ENCODE measurements around the gene ENOPH1. TPM values are rescaled to one million over a fixed set of nuclear protein-coding genes. Genes with fewer than 3 reads are reported as not detected.

The ENOPH1 gene
- total RNA-seq, 3 donors from 2014 or later, result 15.6 to 22.7 (median 19.9) TPM

DNA sequence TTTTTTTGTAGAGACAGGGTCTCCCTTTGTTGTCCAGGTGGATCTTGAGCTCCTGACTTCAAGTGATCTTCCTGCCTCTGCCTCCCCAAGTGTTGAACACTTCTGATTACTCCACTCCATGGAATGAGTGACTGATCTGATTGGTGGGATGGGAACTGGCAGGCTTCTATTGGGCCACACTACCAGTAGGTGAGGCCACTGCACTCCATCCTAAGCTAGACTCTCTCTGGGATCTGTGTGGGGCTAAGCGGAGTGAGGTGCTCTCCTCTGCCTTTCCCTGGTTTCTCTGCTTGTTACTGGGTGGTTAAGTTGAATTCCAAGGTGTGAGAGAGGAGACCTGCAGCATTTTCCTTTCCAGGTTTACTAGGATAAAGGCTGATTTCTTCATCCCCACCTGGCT, 58.7 kb downstream of the ENOPH1 start:
- H3K9me3 ChIP-seq, result no peaks in the 10 kb centered on the region

DNA sequence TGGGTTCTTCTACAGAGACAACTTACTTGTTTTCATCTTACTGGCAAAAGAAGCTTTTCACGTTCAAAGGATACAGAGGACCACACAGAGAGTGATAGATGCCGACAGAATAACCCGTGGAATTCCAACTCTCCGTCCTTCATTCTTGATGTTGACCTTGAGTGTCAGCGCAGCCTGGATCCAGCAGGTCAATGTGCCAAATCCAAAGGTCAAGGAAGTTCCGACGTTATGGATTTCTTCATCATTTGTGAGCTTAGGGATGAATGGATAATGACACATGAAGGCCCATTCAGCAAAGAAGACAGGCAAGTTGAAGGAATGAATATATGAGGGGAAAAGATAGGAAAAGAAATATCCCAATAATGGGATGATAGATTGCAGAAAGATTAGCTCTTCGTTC, 59.6 kb downstream of the ENOPH1 start:
- TF ChIP-seq, protein P1, sequence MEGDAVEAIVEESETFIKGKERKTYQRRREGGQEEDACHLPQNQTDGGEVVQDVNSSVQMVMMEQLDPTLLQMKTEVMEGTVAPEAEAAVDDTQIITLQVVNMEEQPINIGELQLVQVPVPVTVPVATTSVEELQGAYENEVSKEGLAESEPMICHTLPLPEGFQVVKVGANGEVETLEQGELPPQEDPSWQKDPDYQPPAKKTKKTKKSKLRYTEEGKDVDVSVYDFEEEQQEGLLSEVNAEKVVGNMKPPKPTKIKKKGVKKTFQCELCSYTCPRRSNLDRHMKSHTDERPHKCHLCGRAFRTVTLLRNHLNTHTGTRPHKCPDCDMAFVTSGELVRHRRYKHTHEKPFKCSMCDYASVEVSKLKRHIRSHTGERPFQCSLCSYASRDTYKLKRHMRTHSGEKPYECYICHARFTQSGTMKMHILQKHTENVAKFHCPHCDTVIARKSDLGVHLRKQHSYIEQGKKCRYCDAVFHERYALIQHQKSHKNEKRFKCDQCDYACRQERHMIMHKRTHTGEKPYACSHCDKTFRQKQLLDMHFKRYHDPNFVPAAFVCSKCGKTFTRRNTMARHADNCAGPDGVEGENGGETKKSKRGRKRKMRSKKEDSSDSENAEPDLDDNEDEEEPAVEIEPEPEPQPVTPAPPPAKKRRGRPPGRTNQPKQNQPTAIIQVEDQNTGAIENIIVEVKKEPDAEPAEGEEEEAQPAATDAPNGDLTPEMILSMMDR (IDR thresholded peaks at IDR 0.05), result no peak
- no peak for DNase-seq
- intact Hi-C loops (cut with DNase I, micrococcal nuclease), result no loop called here
- no peaks in the 10 kb centered on the region for H3K36me3 ChIP-seq (ENCODE audit: low read depth)
- H3K9me3 ChIP-seq, result no peaks in the 10 kb centered on the region
- ATAC-seq, result no peak
- no peaks in the 10 kb centered on the region for H3K4me1 ChIP-seq (ENCODE audit: low read depth)
- no peak overlapping the region for H3K4me3 ChIP-seq

More for the DNA sequence above, 58.7 kb downstream of the ENOPH1 start:
- intact Hi-C loops (cut with DNase I, micrococcal nuclease), result no loop called here
- TF ChIP-seq, protein P1 (IDR thresholded peaks at IDR 0.05), result no peak
- ATAC-seq (no peak), DNase-seq (no peak)
- Histone ChIP-seq H3K4me1 (ENCODE audit: low read depth) (no peaks in the 10 kb centered on the region), H3K36me3 (ENCODE audit: low read depth) (no peaks in the 10 kb centered on the region), H3K4me3 (no peak overlapping the region)

DNA sequence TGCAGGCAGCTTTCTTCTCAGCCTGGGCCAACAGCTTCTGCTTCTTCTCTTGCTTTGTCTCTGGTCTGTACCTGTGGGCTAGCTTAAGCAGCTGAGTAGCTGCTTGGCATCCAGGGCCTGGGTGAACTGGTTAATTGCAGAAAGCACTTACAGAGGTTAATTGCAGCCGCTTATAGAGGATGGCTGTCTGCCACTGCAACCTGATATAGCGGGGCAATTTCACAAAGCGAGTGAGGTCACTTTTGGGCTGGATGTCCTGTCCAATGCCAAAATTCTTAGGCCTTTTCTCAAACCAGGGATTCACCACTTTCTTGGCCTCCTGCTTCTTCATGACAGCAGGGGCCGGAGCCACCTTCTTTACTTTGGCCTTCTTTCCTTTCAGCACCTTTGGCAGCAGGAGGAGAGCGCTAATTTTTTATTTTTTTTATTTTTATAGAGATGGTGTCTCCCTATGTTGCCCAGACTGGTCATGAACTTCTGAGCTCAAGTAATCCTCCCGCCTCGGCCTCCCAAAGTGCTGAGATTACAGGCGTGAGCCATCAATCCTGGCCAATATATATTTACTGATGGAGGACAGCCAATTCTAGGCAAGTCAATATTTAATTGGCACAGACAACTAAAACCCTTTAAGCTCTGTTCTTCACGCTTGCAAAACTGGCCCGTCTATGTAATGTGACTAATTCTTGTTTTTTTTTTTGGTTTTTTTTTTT, 61.0 kb downstream of the ENOPH1 start:
- ATAC-seq (no peak), DNase-seq (no peak)
- Histone ChIP-seq H3K9me3 (no peaks in the 10 kb centered on the region), H3K4me3 (no peak overlapping the region), H3K36me3 (ENCODE audit: low read depth) (no peaks in the 10 kb centered on the region), H3K4me1 (ENCODE audit: low read depth) (no peaks in the 10 kb centered on the region)
- intact Hi-C loops (cut with DNase I, micrococcal nuclease), result no loop called here
- TF ChIP-seq, protein P1 (IDR thresholded peaks at IDR 0.05), result no peak

DNA sequence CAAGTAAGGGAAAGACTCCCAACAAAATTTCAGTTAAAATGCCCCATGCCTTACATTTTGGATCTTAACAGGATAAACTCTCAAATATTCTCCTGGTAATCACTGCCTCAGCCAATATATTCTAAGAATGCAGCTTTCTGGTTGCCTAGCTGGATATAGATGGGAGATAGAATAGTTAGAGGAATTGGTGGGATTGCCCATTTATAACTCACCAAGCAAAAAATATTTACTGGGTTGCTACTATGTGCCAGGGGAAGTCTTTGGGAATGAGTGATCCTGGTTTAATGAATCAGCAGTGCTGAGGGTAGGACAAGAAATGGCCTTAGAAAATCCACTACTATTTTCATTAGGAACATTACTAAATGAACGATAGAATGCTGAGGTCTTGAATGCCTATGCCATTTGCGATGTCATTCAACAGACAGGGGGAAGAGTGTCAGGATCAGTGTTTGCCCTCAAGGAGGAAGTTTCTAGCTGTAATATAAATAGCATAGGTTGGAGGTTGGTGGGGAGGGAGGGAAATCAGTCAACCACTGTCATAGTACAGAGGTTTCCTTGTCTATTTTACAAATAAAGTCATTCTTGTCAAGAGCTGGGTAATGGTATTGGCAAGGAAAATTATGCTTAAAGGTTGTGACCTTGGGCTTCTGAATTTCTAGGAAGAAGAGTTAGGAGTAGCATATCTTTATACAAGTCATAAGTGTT, 63.5 kb downstream of the ENOPH1 start:
- TF ChIP-seq, protein P1 (IDR thresholded peaks at IDR 0.05), result no peak
- DNase-seq (no peak), ATAC-seq (no peak)
- no peak overlapping the region for H3K4me3 ChIP-seq
- no peaks in the 10 kb centered on the region for H3K9me3 ChIP-seq
- H3K4me1 ChIP-seq (ENCODE audit: low read depth), result no peaks in the 10 kb centered on the region
- intact Hi-C loops (cut with DNase I, micrococcal nuclease), result no loop called here
- H3K36me3 ChIP-seq (ENCODE audit: low read depth), result no peaks in the 10 kb centered on the region

DNA sequence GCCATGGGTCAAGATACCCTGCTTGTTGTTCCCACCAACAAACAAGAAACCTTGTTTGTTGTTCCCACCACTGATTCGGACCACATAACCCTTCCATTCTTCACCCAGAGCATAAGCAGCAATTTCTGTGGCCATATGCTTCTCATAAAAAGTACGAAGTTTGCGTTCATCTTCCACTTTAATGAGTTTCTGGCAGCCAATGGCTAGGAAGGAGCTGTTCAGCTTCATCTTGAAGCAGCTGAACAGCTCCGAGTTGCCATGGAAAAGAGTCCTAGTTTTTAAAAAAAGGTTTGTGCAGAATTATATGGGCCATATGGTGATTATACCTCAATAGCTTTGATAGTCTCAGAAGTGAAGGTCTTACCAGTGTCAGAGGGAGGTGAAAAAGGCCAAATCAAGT, 65.3 kb downstream of the ENOPH1 start:
- H3K4me3 ChIP-seq, result no peak overlapping the region
- TF ChIP-seq, protein P1 (IDR thresholded peaks at IDR 0.05), result no peak
- H3K9me3 ChIP-seq, result no peaks in the 10 kb centered on the region
- ATAC-seq, result no peak
- H3K4me1 ChIP-seq (ENCODE audit: low read depth), result no peaks in the 10 kb centered on the region
- intact Hi-C loops (cut with DNase I, micrococcal nuclease), result no loop called here
- DNase-seq, result no peak
- H3K36me3 ChIP-seq (ENCODE audit: low read depth), result no peaks in the 10 kb centered on the region
